GM10248 (cell line): ENCODE data around the gene JRKL.

ENCODE experiments used
- CTCF ChIA-PET: fragments of 300-600 bp; sonication (Branson Sonifier 250); formaldehyde crosslinking; extraction: SDS; loops from one replicate; lab custom pipeline; 2021; ENCODE audit warnings: antibody characterized with exemption; lab: Yijun Ruan, JAX
- POLR2A ChIA-PET: fragments of 350-650 bp; sonication (Branson Sonifier 250); formaldehyde crosslinking; extraction: SDS; loops from one replicate; lab custom pipeline; 2020; ENCODE audit warnings: antibody characterized with exemption; lab: Yijun Ruan, JAX
- DNase-seq: peaks from one replicate; pipeline ENCODE4 v3.0.0; 2012; ENCODE audit errors: extremely low spot score
- TF ChIP-seq, protein P1 (sequence below): IDR thresholded peaks from 2 replicates; pipeline ENCODE4 v1.5.1; 2012; ENCODE audit warnings: mild to moderate bottlenecking, low read depth; ENCODE audit errors: extremely low read depth, missing control alignments, control extremely low read depth

Gene JRKL

DNA sequence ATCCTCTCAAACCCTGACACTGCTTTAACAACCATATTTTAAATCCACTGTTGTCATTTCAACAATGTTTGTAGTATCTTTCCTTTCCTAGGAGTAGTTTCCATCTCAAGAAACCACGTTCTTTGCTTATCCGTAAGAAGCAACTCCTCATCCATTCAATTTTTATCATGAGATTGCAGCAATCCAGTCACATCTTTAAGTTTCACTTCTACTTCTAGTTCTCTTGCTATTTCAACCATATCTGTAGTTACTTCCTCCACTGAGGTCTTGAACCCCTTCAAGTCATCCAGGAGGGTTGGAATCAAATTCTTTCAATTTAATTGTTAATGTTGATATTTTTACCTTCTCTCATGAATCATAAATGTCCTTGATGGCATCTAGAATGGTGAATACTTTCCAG lies 22.5 kb upstream of the JRKL start:
- POLR2A ChIA-PET, result no interaction called here
- DNase-seq, result no peak
- TF ChIP-seq, protein P1, sequence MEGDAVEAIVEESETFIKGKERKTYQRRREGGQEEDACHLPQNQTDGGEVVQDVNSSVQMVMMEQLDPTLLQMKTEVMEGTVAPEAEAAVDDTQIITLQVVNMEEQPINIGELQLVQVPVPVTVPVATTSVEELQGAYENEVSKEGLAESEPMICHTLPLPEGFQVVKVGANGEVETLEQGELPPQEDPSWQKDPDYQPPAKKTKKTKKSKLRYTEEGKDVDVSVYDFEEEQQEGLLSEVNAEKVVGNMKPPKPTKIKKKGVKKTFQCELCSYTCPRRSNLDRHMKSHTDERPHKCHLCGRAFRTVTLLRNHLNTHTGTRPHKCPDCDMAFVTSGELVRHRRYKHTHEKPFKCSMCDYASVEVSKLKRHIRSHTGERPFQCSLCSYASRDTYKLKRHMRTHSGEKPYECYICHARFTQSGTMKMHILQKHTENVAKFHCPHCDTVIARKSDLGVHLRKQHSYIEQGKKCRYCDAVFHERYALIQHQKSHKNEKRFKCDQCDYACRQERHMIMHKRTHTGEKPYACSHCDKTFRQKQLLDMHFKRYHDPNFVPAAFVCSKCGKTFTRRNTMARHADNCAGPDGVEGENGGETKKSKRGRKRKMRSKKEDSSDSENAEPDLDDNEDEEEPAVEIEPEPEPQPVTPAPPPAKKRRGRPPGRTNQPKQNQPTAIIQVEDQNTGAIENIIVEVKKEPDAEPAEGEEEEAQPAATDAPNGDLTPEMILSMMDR, result no peak
- CTCF ChIA-PET, result no interaction called here

DNA sequence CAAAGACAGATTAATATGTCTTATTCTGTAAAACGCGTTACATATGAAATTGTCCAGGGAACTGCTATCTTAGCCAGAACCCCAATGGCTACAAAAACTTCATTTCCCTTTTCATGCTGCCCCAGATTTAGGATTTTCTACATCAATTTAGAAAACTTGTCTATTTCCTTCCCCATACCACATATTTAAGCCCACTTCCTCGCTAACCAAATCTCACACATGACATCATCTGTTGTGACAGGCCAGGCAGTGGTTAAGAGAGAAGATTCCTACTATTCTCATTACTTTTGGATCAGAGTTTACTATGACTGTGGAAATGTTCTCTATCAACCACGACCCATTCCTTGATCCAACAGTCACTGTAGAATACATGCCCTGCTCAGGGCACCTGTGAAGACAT lies 16.0 kb upstream of the JRKL start:
- CTCF ChIA-PET, result no interaction called here
- TF ChIP-seq, protein P1, result no peak
- DNase-seq, result no peak
- POLR2A ChIA-PET, result no interaction called here

GRCh38 chr11:96376796-96377195 lies 13.0 kb upstream of the JRKL start:
- TF ChIP-seq, protein P1, result no peak
- DNase-seq, result no peak
- ChIA-PET POLR2A (no interaction called here), CTCF (interaction anchor here (1.4 kb wide), 1 partner anchor 15 kb away, joined by 3 read pairs; no protein-coding TSS in a partner anchor)

DNA sequence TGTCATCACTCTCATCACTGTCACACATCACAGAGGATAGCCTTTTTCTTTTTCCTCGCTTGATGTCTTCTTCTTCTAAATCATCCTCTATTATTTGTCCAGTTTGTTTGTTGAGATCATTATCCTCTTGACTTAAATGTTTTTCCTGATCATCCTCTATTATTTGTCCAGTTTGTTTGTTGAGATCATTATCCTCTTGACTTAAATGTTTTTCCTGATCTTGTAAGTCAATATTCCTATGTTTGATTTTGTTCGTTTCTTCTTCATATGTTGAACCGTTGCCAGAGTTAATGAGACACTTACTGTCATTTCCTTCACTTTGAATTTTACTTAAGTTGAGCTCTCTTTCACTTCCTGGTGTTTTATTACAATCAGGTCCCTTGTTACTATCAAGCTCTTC lies 5.7 kb upstream of the JRKL start:
- TF ChIP-seq, protein P1, result no peak
- POLR2A ChIA-PET, result no interaction called here
- CTCF ChIA-PET, result interaction anchor here (1.0 to 1.7 kb wide), 3 partner anchors 10 to 41 kb away, joined by 5 to 8 read pairs (median 5); partner anchors contain the start of gene MAML2
- no peak for DNase-seq

DNA sequence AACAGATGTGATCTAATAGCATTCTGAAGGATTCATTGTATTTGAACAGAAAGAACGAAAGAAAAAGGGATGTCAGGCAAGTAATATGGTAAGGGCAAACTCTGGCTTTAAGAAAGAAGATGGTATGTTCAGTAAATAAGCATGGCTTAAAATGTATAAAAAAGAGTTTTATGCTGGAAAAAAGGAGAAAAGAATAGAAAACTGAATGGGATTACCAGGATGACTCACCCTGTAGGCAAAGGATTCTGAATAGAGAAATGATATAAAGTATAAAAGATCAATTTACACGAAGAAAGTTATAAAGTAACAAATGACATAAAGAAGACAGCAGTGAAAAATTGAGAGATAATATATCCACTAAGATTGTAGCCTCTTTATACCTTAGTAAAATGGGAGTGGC lies 4.6 kb upstream of the JRKL start:
- CTCF ChIA-PET, result interaction anchor here (1.5 to 1.7 kb wide), 2 partner anchors 14 to 42 kb away, joined by 5 to 8 read pairs; partner anchors contain the start of gene MAML2
- POLR2A ChIA-PET, result no interaction called here
- TF ChIP-seq, protein P1, result no peak
- DNase-seq, result no peak

DNA sequence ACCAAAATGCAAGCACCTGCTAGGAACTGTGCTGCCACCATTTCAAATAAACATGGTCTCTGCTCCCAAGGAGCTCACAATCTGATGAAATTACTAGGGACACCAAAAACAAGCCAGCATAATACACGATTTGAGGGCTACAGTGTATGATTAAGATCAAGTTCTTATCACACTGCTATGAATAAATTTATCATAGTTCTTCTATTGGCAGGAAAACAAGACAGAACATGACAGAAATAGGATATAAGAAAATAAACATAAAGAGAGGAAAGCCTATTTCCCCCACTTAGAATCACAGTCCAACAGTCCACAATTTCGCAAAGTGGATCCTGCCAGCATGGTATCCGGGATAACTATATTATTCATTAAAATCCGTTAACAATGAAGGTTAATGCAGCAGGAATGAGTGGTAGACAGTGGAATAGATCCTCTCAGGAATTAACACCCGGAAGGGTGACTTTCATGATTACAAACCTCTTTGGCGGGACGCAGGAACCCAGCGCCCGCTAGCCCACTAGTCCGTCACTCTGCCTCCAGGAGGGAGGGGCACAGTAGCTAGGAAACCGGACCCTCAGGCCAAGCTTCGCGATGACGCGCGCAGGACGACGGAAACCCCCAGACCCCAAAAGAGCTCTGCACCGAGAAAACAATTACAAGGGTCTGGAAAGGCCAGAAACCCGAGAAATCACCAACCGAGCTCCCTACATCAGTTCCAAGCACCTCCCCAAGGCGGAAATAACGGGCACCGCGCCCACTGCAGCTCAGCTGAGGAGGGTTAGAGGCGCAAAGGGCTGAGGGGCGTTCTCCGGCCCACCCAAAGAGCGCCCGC lies 708 bp upstream of the JRKL start:
- TF ChIP-seq, protein P1, result no peak
- ChIA-PET CTCF (interaction anchor here (0.7 to 3.0 kb wide), 10 partner anchors 9 to 560 kb away, joined by 3 to 30 read pairs (median 4); partner anchors contain the start of gene MAML2), POLR2A (interaction anchor here (0.6 to 1.1 kb wide), 3 partner anchors 145 to 1158 kb away, joined by 3 to 5 read pairs (median 3); partner anchors contain the start of gene SESN3)
- no peak for DNase-seq
